Measurements from ENCODE around the gene OR10G3.

Gene OR10G3

GRCh38 chr14:21521501-21521900 lies 58.4 kb downstream of the OR10G3 start:
- no peak overlapping the region for H3K27ac ChIP-seq (ENCODE audit: low read depth, low read length)
- H3K4me3 ChIP-seq (ENCODE audit: low read depth, low read length): no peak overlapping the region

GRCh38 chr14:21520767-21521166 lies 59.1 kb downstream of the OR10G3 start:
- Histone ChIP-seq H3K9ac (ENCODE audit: low read depth, low read length) (no peak overlapping the region), H3K4me3 (ENCODE audit: low read depth, low read length) (no peak overlapping the region), H3K4me1 (ENCODE audit: control insufficient read depth, insufficient read depth, low read length) (peaks cover 33% of the 10 kb centered on the region), H3K9me3 (ENCODE audit: control insufficient read depth, insufficient read depth, low read length) (no peaks in the 10 kb centered on the region), H3K27ac (ENCODE audit: low read depth, low read length) (no peak overlapping the region), H3K27me3 (ENCODE audit: control insufficient read depth, insufficient read depth, low read length) (no peaks in the 10 kb centered on the region), H3K36me3 (ENCODE audit: control insufficient read depth, insufficient read depth, low read length) (peaks cover 52% of the 10 kb centered on the region)

More at GRCh38 chr14:21521501-21521900, 58.4 kb downstream of the OR10G3 start:
- Histone ChIP-seq H3K27me3 (ENCODE audit: control insufficient read depth, insufficient read depth, low read length) (no peaks in the 10 kb centered on the region), H3K9ac (ENCODE audit: low read depth, low read length) (no peak overlapping the region), H3K4me1 (ENCODE audit: control insufficient read depth, insufficient read depth, low read length) (peaks cover 33% of the 10 kb centered on the region), H3K36me3 (ENCODE audit: control insufficient read depth, insufficient read depth, low read length) (peaks cover 52% of the 10 kb centered on the region), H3K9me3 (ENCODE audit: control insufficient read depth, insufficient read depth, low read length) (no peaks in the 10 kb centered on the region)

GRCh38 chr14:21518725-21519124 lies 61.2 kb downstream of the OR10G3 start:
- Histone ChIP-seq H3K9me3 (ENCODE audit: control insufficient read depth, insufficient read depth, low read length) (no peaks in the 10 kb centered on the region), H3K27me3 (ENCODE audit: control insufficient read depth, insufficient read depth, low read length) (no peaks in the 10 kb centered on the region), H3K4me3 (ENCODE audit: low read depth, low read length) (no peak overlapping the region), H3K36me3 (ENCODE audit: control insufficient read depth, insufficient read depth, low read length) (peaks cover 34% of the 10 kb centered on the region), H3K4me1 (ENCODE audit: control insufficient read depth, insufficient read depth, low read length) (peaks cover 19% of the 10 kb centered on the region), H3K27ac (ENCODE audit: low read depth, low read length) (no peak overlapping the region), H3K9ac (ENCODE audit: low read depth, low read length) (no peak overlapping the region)

All from HUES48 (cell line).